ENCODE data around the gene USH1C.

Gene USH1C

GRCh38 chr11:17570034-17570433 is 25.8 kb upstream of the USH1C start:
- DNase-seq (ENCODE audit: low spot score): no peak

- DNase-seq (ENCODE audit: low spot score): no peak
Observed at GRCh38 chr11:17568944-17569343, 24.7 kb upstream of the USH1C start.

GRCh38 chr11:17564687-17565042 is 20.4 kb upstream of the USH1C start:
- no peak for DNase-seq (ENCODE audit: low spot score)

- DNase-seq (ENCODE audit: low spot score): no peak
Observed at GRCh38 chr11:17563961-17564686, 19.9 kb upstream of the USH1C start.

GRCh38 chr11:17563231-17563646 is 19.0 kb upstream of the USH1C start:
- DNase-seq (ENCODE audit: low spot score): no peak

GRCh38 chr11:17561526-17561925 is 17.3 kb upstream of the USH1C start:
- no peak for DNase-seq (ENCODE audit: low spot score)

- DNase-seq (ENCODE audit: low spot score): no peak
Observed at GRCh38 chr11:17561111-17561415, 16.8 kb upstream of the USH1C start.

- DNase-seq (ENCODE audit: low spot score): no peak
Observed at GRCh38 chr11:17560281-17561110, 16.3 kb upstream of the USH1C start.

- no peak for DNase-seq (ENCODE audit: low spot score)
Observed at GRCh38 chr11:17559341-17560087, 15.3 kb upstream of the USH1C start.

GRCh38 chr11:17558916-17559315 is 14.7 kb upstream of the USH1C start:
- no peak for DNase-seq (ENCODE audit: low spot score)

- DNase-seq (ENCODE audit: low spot score): no peak
Observed at GRCh38 chr11:17558025-17558780, 14.0 kb upstream of the USH1C start.

- no peak for DNase-seq (ENCODE audit: low spot score)
Observed at GRCh38 chr11:17556999-17557398, 12.8 kb upstream of the USH1C start.

- no peak for DNase-seq (ENCODE audit: low spot score)
Observed at GRCh38 chr11:17554487-17554886, 10.3 kb upstream of the USH1C start.

GRCh38 chr11:17553249-17553546 is 9.0 kb upstream of the USH1C start:
- DNase-seq (ENCODE audit: low spot score): no peak

- no peak for DNase-seq (ENCODE audit: low spot score)
Observed at GRCh38 chr11:17552392-17553248, 8.4 kb upstream of the USH1C start.

GRCh38 chr11:17552041-17552355 is 7.8 kb upstream of the USH1C start:
- no peak for DNase-seq (ENCODE audit: low spot score)

- DNase-seq (ENCODE audit: low spot score): no peak
Observed at GRCh38 chr11:17551347-17552040, 7.3 kb upstream of the USH1C start.

GRCh38 chr11:17550450-17551346 is 6.5 kb upstream of the USH1C start:
- DNase-seq (ENCODE audit: low spot score): no peak

- DNase-seq (ENCODE audit: low spot score): no peak
Observed at GRCh38 chr11:17548444-17548843, 4.2 kb upstream of the USH1C start.

- no peak for DNase-seq (ENCODE audit: low spot score)
Observed at GRCh38 chr11:17547932-17548331, 3.7 kb upstream of the USH1C start.

Measured in D341Med (cell line).